Measurements from ENCODE around the gene FAM209A. TPM values are rescaled to one million over a fixed set of nuclear protein-coding genes. Genes with fewer than 3 reads are reported as not detected.
"Not testable (repeated sequence)": the region's sequence is repeated elsewhere in the genome, so short reads cannot be mapped to it uniquely, and the experiment has no call there.

The FAM209A gene
- polyA plus RNA-seq, 1 experiment, result 0.09 TPM

DNA sequence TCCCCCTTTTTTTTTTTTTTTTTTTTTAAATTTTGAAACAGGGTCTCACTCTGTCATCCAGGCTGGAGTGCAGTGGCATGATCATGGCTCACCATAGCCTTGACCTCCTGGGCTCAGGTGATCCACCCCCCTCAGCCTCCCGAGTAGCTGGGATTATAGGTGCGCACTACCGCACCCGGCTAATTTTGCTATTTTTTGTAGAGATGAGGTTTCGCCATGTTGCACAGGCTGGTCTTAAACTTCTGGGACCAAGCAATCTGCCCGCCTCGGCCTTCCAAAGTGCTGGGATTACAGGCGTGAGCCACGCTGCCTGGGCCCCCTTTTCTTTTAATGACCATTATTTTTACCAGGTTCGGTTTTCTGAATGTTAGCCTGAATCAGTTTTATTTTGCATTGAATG, 5.0 kb upstream of the FAM209A start:
- no peak for DNase-seq (ENCODE audit: low read depth)
- no peak overlapping the region for H3K4me3 ChIP-seq (ENCODE audit: low read depth, low read length)
- H3K36me3 ChIP-seq (ENCODE audit: control insufficient read depth, insufficient read depth, low read length), result peaks cover 12% of the 10 kb centered on the region
- no peaks in the 10 kb centered on the region for H3K27me3 ChIP-seq (ENCODE audit: control insufficient read depth, insufficient read depth, low read length)
- ChIA-PET POLR2A (no interaction called here), CTCF (no interaction called here)
- TF ChIP-seq, protein P1, sequence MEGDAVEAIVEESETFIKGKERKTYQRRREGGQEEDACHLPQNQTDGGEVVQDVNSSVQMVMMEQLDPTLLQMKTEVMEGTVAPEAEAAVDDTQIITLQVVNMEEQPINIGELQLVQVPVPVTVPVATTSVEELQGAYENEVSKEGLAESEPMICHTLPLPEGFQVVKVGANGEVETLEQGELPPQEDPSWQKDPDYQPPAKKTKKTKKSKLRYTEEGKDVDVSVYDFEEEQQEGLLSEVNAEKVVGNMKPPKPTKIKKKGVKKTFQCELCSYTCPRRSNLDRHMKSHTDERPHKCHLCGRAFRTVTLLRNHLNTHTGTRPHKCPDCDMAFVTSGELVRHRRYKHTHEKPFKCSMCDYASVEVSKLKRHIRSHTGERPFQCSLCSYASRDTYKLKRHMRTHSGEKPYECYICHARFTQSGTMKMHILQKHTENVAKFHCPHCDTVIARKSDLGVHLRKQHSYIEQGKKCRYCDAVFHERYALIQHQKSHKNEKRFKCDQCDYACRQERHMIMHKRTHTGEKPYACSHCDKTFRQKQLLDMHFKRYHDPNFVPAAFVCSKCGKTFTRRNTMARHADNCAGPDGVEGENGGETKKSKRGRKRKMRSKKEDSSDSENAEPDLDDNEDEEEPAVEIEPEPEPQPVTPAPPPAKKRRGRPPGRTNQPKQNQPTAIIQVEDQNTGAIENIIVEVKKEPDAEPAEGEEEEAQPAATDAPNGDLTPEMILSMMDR (IDR thresholded peaks at IDR 0.05; ENCODE audit: insufficient read depth, low read depth, low read length), result no peak

DNA sequence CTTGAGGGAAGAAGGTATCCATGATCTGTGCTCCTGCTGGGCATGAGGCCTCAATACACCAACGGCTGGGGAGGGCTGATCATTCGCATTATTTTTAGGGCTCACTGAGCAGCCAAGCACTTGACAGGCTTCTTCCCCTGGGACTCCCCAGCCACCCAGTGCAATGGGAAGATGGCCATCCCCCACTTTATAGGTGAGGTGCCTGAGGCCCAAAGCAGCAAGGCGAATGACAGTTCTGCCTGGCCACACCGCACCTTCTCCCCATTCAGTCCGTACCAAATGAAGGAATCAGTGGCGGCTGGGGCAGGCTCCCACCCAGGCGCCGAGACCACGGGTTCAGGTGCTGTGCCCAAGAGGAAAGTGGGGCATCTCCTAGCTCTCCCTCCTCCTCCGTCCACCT, 4.4 kb upstream of the FAM209A start:
- ChIA-PET CTCF (no interaction called here), POLR2A (no interaction called here)
- TF ChIP-seq, protein P1 (IDR thresholded peaks at IDR 0.05; ENCODE audit: insufficient read depth, low read depth, low read length), result no peak
- DNase-seq (ENCODE audit: low read depth), result no peak
- no peak overlapping the region for H3K4me3 ChIP-seq (ENCODE audit: low read depth, low read length)
- peaks cover 12% of the 10 kb centered on the region for H3K36me3 ChIP-seq (ENCODE audit: control insufficient read depth, insufficient read depth, low read length)
- no peaks in the 10 kb centered on the region for H3K27me3 ChIP-seq (ENCODE audit: control insufficient read depth, insufficient read depth, low read length)

DNA sequence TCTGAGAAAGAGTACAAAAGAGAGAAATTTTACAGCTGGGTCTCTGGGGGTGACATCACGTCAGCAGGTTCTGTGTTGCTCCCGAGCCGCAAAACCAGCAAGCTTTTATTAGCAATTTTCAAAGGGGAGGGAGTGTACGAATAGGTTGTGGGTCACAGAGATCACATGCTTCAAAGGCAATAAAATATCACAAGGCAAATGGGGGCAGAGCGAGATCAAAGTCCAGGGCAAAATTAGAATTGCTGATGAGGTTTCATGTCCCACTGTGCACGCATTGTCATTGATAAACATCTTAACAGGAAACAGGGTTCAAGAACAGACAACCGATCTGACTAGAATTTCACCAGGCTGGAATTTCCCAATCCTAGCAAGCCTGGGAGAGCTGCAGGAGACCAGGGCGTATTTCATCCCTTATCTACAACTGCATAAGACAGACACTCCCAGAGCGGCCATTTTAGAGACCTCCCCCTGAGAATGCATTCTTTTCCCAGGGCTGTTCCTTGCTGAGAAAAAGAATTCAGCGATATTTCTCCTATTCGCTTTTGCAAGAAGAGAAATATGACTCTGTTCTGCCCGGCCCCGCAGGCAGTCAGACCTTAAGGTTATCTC, 3.7 kb upstream of the FAM209A start:
- H3K4me3 ChIP-seq (ENCODE audit: low read depth, low read length); DNase-seq (ENCODE audit: low read depth); POLR2A ChIA-PET; CTCF ChIA-PET; H3K27me3 ChIP-seq (ENCODE audit: control insufficient read depth, insufficient read depth, low read length): not testable (repeated sequence)
- H3K36me3 ChIP-seq (ENCODE audit: control insufficient read depth, insufficient read depth, low read length), result peaks cover 12% of the 10 kb centered on the region

DNA sequence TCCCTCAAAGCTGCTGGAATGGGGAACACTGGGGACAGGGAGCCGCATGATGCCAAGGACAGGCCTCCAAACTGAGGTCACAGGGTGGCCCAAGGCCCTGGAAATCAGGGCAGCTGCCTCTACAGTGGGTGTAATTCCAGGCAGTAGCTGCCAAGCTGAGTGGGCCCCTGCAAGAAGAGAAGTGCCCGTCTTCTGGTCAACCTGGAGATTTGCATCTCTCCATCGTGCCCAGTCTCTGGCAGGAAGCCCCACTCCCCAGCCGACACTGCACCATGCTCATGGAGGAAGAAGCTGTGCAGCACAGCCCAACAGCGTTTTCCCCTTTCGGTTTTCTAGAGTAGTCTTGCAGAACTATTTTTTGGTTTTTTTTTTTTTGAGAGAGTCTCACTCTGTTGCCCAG, 2.2 kb upstream of the FAM209A start:
- no peaks in the 10 kb centered on the region for H3K27me3 ChIP-seq (ENCODE audit: control insufficient read depth, insufficient read depth, low read length)
- CTCF ChIA-PET, result no interaction called here
- DNase-seq (ENCODE audit: low read depth), result no peak
- H3K36me3 ChIP-seq (ENCODE audit: control insufficient read depth, insufficient read depth, low read length), result peaks cover 12% of the 10 kb centered on the region
- POLR2A ChIA-PET, result no interaction called here
- TF ChIP-seq, protein P1 (IDR thresholded peaks at IDR 0.05; ENCODE audit: insufficient read depth, low read depth, low read length), result no peak
- H3K4me3 ChIP-seq (ENCODE audit: low read depth, low read length), result no peak overlapping the region

DNA sequence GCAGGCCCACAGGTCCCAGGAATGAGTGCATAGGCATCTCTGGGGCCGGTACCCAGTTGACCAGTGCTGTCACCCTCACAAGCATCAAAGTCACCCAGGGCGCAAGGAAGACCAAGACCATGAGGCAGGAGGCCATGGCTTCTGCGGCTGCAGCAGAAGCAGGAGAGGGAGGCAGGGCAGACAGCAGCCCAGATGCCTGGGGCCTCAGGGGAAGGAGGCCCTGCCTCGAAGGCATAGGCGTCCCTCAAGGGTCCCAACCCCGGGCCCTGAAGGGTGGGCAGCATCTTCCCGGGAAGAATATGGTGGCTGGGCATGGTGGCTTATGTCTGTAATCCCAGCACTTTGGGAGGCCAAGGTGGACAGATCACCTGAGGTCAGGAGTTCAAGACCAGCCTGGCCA, 3.0 kb downstream of the FAM209A start:
- TF ChIP-seq, protein P1 (IDR thresholded peaks at IDR 0.05; ENCODE audit: insufficient read depth, low read depth, low read length), result no peak

DNA sequence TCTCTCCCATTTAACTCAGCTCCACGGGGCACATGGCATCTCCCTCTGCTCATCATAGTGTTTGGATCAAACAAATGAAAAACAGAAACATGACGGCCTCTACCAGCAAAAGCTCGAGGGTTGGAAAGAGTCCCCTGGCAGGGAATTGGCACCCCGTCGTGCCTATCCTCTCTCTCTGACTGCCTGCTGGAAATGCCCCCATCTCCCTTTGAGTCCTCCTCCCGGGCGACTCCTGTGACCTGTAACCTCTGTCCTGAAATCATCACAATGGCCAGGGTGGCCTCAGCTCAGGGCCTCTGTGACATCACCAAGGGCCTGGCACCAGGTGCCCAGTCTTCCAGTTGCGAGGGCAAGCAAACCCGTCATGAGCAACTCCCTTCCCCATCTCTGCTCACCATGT, 8.4 kb downstream of the FAM209A start, which contains the start of gene FAM209B:
Gene FAM209B (plus strand): TSS at position 301 of the 400 bp plus-strand sequence. CDS start 96 bp downstream, at position 397.
- H3K36me3 ChIP-seq (ENCODE audit: control insufficient read depth, insufficient read depth, low read length); DNase-seq (ENCODE audit: low read depth); POLR2A ChIA-PET; H3K27me3 ChIP-seq (ENCODE audit: control insufficient read depth, insufficient read depth, low read length); H3K4me3 ChIP-seq (ENCODE audit: low read depth, low read length): not testable (repeated sequence)
- CTCF ChIA-PET, result interaction anchor here (0.6 to 2.1 kb wide), 2 partner anchors 17 to 75 kb away, joined by 3 to 7 read pairs; no protein-coding TSS in a partner anchor

More for the DNA sequence above, 3.0 kb downstream of the FAM209A start:
- ChIA-PET POLR2A (no interaction called here), CTCF (no interaction called here)
- DNase-seq (ENCODE audit: low read depth), result no peak
- Histone ChIP-seq H3K36me3 (ENCODE audit: control insufficient read depth, insufficient read depth, low read length) (no peaks in the 10 kb centered on the region), H3K27me3 (ENCODE audit: control insufficient read depth, insufficient read depth, low read length) (no peaks in the 10 kb centered on the region), H3K4me3 (ENCODE audit: low read depth, low read length) (no peak overlapping the region)
